ENCODE measurements around the gene FAM149A. TPM values are rescaled to one million over a fixed set of nuclear protein-coding genes. Genes with fewer than 3 reads are reported as not detected.

Gene FAM149A
- total RNA-seq, 1 donor from 2014 or later = 0.33 TPM

GRCh38 chr4:186190581-186191199 is 86.2 kb downstream of the FAM149A start:
- H3K4me3 Mint-ChIP-seq (ENCODE audit: unreplicated experiment) = peak overlapping the region; percentile 83
- H3K27ac Mint-ChIP-seq (ENCODE audit: unreplicated experiment) = peak overlapping the region; percentile 70
- DNase-seq (ENCODE audit: low spot score) = peak; percentile 26
- peaks cover 8% of the 10 kb centered on the region for H3K27me3 Mint-ChIP-seq (ENCODE audit: unreplicated experiment)
- no peak for TF ChIP-seq CTCF (IDR thresholded peaks at IDR 0.05; ENCODE audit: unreplicated experiment)
- no peaks in the 10 kb centered on the region for H3K9me3 Mint-ChIP-seq (ENCODE audit: unreplicated experiment)
- H3K36me3 Mint-ChIP-seq (ENCODE audit: low read depth, unreplicated experiment) = peaks cover 4% of the 10 kb centered on the region
- H3K4me1 Mint-ChIP-seq (ENCODE audit: unreplicated experiment) = peaks cover 8% of the 10 kb centered on the region

DNA sequence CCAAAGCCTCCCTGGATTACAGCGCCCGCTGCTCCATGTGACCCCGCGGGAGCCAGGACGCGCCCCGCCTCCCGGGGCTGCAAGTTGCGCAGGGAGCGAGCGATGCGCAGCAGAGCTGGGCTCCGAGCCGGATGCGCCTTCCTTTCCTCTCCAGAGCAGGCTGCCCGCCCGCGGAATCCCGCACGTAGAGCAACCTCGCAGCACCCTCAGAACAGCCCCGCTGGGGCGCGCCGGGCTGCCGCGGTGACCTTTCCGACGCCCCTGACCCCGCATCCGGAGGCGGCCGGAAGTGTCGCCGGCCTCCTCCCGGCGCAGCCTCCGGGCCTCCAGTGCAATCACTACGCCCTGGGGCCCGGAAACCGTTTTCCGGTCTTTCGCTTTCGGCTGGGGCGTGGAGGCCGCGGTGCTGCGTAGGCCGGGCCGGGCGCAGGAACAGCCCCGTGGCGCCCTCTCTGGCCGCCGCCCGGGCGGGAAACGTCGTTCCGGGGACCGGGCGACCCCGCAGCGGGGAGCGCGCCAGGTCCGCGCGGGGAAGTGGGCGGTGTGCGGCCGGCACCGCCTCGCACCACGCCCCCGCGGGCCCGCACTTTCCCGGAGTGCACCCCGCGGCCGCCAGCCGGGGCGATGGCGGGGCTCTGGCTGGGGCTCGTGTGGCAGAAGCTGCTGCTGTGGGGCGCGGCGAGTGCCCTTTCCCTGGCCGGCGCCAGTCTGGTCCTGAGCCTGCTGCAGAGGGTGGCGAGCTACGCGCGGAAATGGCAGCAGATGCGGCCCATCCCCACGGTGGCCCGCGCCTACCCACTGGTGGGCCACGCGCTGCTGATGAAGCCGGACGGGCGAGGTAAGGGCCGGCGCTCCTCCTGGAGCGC is 86.9 kb downstream of the FAM149A start, which contains the start of gene CYP4V2:
CYP4V2 (plus strand) TSS at position 368 of the 866 bp plus-strand sequence; CDS start at position 625, 257 bp downstream.
- peak within 1 kb of the TSS; percentile 84 for H3K27ac Mint-ChIP-seq (ENCODE audit: unreplicated experiment)
- no peaks in the 10 kb centered on the region for H3K9me3 Mint-ChIP-seq (ENCODE audit: unreplicated experiment)
- H3K4me3 Mint-ChIP-seq (ENCODE audit: unreplicated experiment) = peak within 1 kb of the TSS; percentile 95
- H3K36me3 Mint-ChIP-seq (ENCODE audit: low read depth, unreplicated experiment) = peaks cover 4% of the 10 kb centered on the region
- DNase-seq (ENCODE audit: low spot score) = peak; percentile 76
- no peak for TF ChIP-seq CTCF (IDR thresholded peaks at IDR 0.05; ENCODE audit: unreplicated experiment)
- H3K4me1 Mint-ChIP-seq (ENCODE audit: unreplicated experiment) = peaks cover 8% of the 10 kb centered on the region
- H3K27me3 Mint-ChIP-seq (ENCODE audit: unreplicated experiment) = peaks cover 8% of the 10 kb centered on the region

DNA sequence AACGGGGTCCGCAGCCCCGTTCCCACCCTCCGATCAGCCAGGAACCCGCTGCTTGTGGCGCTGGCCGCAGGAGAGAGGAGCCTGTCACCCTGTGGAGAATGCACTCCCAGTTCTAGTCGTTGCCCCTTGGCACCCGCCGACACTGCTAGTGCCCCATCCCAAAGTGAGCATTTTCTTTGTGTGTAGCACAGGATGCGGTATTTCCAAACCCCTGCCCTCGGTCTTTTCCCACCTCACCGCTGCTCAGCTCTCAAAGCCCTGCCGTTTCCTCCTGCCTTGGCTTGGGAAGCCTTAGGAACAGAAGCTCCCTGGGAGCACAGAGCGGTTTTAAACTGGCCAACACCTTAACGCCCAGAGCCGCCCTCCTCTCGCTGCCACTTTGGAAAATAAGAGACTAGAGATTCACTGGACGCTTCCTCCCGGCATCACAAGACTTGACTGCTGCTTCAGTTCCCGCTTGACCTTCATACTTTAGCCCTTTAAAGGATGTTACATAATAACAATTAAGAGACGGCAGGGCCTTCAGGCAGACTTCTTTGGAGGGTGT is 87.6 kb downstream of the FAM149A start:
- Mint-ChIP-seq H3K36me3 (ENCODE audit: low read depth, unreplicated experiment) (peaks cover 4% of the 10 kb centered on the region), H3K9me3 (ENCODE audit: unreplicated experiment) (no peaks in the 10 kb centered on the region), H3K27me3 (ENCODE audit: unreplicated experiment) (peaks cover 8% of the 10 kb centered on the region), H3K4me3 (ENCODE audit: unreplicated experiment) (peak overlapping the region; percentile 95), H3K4me1 (ENCODE audit: unreplicated experiment) (peaks cover 8% of the 10 kb centered on the region), H3K27ac (ENCODE audit: unreplicated experiment) (peak overlapping the region; percentile 84)
- TF ChIP-seq CTCF (IDR thresholded peaks at IDR 0.05; ENCODE audit: unreplicated experiment) = no peak
- peak; percentile 43 for DNase-seq (ENCODE audit: low spot score)

- Mint-ChIP-seq H3K27me3 (ENCODE audit: unreplicated experiment) (peaks cover 8% of the 10 kb centered on the region), H3K4me3 (ENCODE audit: unreplicated experiment) (no peak overlapping the region), H3K9me3 (ENCODE audit: unreplicated experiment) (no peaks in the 10 kb centered on the region), H3K36me3 (ENCODE audit: low read depth, unreplicated experiment) (peaks cover 4% of the 10 kb centered on the region), H3K4me1 (ENCODE audit: unreplicated experiment) (peaks cover 8% of the 10 kb centered on the region), H3K27ac (ENCODE audit: unreplicated experiment) (no peak overlapping the region)
- DNase-seq (ENCODE audit: low spot score) = no peak
- no peak for TF ChIP-seq CTCF (IDR thresholded peaks at IDR 0.05; ENCODE audit: unreplicated experiment)
Measured at GRCh38 chr4:186193851-186194250, 89.3 kb downstream of the FAM149A start.

Measured in endothelial cell (in vitro differentiated cells).